IPS-18c (cell line): ENCODE data around the gene FIBP.
"Not testable (repeated sequence)": the region's sequence is repeated elsewhere in the genome, so short reads cannot be mapped to it uniquely, and the experiment has no call there.

Experiments
- H3K4me3 ChIP-seq: 2 replicates; pipeline ENCODE4 v1.7.0; 2013; ENCODE audit warnings: low read depth, mild to moderate bottlenecking, low read length, moderate library complexity; ENCODE audit not compliant: insufficient read depth
- H3K9me3 ChIP-seq: one replicate; pipeline ENCODE4 v1.6.1; 2013; ENCODE audit warnings: mild to moderate bottlenecking, low read length, moderate library complexity; ENCODE audit not compliant: control insufficient read depth, insufficient read depth

Gene FIBP

DNA sequence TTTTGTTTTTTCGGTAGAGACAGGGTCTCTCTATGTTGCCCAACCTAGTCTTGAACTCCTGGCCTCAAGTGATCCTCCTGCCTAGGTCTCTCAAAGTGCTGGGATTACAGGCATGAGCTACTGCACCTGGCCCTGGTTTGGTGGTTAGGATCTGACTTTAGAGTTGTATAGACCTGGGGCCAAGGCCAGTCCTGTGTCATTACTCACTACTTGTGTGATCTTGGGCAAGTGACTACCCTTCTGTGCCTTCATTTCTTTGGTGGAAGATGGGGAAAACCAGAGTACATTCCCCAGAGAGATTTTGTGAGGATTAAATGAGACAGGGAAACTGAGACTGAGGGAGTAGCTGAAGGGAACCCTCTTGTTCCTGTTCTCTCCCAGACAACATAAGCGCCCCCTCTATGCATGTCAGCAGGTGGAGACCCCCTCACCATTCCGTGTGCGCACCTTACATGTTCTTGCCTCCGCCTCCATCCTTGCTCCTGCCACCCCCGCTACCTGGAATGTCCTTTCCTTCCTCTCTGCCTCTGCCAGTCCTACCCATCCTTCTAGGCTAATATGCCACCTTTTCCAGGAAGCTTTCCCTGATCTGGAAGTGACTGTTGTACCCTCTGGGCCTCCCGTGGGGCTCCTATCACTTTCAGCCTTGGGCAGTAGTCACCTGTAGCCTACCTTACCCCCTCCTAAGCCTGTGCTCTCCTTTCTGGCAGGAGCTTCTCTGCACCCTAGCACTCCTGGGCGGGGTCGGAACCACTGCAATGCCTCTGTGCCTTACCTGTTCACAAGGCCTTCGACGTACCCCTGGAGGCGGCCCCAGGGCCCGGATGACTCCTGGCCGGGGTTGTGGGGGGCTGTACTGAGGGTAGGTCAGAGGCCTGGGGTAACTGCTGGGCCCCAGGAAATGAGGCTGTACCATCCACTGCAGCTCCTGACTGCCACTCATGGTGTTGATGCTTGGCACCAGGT lies 8.0 kb upstream of the FIBP start:
- Histone ChIP-seq H3K9me3 (no peaks in the 10 kb centered on the region), H3K4me3 (no peak overlapping the region)

DNA sequence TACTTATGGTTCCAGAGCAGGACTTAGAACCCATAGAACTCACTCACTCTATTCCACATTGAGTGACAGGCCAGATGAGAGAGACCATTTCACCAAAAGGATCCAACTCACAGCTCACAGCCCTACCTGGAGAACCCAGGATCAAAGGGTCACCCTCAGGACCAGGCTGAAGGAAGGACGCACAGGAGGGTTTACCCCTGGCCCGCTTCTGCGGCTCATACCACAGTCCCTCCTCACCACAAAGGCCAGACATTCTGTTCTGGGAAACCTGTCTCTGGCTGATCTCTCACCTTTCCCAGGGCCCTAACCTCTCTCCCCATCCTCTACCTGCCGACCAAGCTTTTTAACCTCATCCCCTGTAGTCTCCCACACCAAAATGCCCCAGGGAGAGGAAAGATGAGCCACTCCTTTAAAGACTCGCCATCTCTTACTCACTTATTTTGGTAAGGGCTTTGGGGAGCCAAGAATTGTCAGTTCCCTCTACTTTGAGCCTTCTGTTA lies 7.3 kb upstream of the FIBP start:
- no peaks in the 10 kb centered on the region for H3K9me3 ChIP-seq
- H3K4me3 ChIP-seq, result no peak overlapping the region

GRCh38 chr11:65894034-65894591 lies 5.8 kb upstream of the FIBP start:
- H3K4me3 ChIP-seq, result no peak overlapping the region

GRCh38 chr11:65892661-65893317 lies 4.5 kb upstream of the FIBP start:
- no peak overlapping the region for H3K4me3 ChIP-seq
- no peaks in the 10 kb centered on the region for H3K9me3 ChIP-seq

More at GRCh38 chr11:65894034-65894591, 5.8 kb upstream of the FIBP start:
- H3K9me3 ChIP-seq, result no peaks in the 10 kb centered on the region

- H3K9me3 ChIP-seq, result not testable (repeated sequence)
- peak overlapping the region; percentile 90; the same call in 1 of the 2 replicates for H3K4me3 ChIP-seq
Measured at GRCh38 chr11:65892137-65892540, 3.9 kb upstream of the FIBP start.

DNA sequence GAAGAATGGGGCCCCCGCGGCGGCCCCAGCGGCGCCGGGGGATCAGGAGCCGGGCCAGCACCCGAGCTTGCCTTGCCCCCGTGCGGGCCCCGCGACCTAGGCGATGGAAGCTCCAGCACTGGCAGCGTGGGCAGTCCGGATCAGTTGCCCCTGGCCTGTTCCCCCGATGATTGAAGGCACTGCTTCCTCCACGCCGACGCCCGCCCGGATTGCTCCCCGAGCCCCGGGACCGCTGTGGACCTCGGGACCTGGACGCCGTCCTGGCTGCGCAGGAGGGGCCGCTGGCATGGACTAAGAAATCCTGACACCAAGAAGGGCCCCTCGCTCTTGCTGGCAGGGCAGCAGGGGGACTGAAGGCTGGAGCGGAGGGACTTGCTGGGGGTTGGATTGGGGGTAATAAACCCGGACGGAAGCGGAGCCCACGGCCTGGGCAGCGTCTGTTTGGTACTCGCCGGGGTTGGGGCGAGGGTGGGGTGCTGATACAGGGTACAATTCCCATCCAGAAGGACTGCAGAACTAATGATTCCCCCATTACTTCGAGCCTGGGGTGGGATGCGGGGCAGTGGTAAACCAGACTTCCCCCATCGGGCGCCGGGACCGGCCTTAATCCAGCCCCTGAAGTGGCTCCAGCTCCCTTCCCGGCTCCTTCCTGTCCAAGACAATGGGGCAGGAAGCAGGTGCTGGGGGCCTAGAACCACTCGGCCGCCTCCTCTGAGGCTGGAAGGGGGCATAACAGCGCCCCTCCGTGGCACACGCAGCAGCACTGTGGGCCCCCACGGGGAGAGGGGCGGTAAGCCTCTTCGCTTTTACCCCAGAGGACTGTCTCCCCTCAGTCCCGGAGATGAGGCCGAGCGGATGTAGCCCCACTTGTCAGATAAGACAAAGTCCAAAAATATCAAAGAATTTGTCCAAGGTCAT lies 3.2 kb upstream of the FIBP start:
- H3K4me3 ChIP-seq, result peak overlapping the region; percentile 90
- H3K9me3 ChIP-seq, result no peaks in the 10 kb centered on the region

DNA sequence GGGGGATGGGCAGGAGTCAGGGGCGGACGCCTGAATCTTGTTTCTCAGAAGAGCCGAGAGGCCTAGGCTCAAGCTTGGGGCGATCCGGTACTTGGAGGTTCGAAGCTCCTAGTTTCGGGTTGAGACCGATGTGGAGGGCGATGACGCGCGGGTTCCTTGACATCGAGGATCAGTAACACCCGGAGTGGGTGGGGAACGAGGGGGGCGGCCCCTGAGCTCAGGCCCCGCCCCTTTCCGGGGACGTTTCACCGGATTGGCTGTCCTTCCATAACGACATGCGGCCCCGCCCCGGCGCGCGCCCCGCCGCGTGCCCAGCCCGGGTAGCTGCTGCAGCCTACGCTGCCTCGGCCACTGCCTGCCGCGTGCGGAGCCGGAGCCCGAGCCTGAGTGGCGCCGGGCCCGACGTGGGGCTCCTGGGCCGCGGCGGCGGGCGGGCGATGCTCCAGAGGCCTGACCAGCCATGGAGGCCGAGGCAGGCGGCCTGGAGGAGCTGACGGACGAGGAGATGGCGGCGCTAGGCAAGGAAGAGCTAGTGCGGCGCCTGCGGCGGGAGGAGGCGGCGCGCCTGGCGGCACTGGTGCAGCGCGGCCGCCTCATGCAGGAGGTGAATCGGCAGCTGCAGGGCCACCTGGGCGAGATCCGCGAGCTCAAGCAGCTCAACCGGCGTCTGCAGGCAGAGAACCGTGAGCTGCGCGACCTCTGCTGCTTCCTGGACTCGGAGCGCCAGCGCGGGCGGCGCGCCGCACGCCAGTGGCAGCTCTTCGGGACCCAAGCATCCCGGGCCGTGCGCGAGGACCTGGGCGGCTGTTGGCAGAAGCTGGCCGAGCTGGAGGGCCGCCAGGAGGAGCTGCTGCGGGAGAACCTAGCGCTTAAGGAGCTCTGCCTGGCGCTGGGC lies 2.3 kb upstream of the FIBP start, which contains the start of gene CCDC85B:
CCDC85B (plus strand) TSS at position 350 of the 895 bp plus-strand sequence; CDS start at position 461, 111 bp downstream.
- Histone ChIP-seq H3K4me3 (peak within 1 kb of the TSS; percentile 90), H3K9me3 (no peaks in the 10 kb centered on the region)

GRCh38 chr11:65887723-65888162 lies 528 bp downstream of the FIBP start:
- Histone ChIP-seq H3K4me3 (peak overlapping the region; percentile 94), H3K9me3 (no peaks in the 10 kb centered on the region)

- H3K9me3 ChIP-seq, result no peaks in the 10 kb centered on the region
Measured at GRCh38 chr11:65886826-65887722, 1.2 kb downstream of the FIBP start.

GRCh38 chr11:65885808-65886536 lies 2.3 kb downstream of the FIBP start:
- Histone ChIP-seq H3K9me3 (no peaks in the 10 kb centered on the region), H3K4me3 (no peak overlapping the region)

More at GRCh38 chr11:65886826-65887722, 1.2 kb downstream of the FIBP start:
- H3K4me3 ChIP-seq, result peak overlapping the region; percentile 94

DNA sequence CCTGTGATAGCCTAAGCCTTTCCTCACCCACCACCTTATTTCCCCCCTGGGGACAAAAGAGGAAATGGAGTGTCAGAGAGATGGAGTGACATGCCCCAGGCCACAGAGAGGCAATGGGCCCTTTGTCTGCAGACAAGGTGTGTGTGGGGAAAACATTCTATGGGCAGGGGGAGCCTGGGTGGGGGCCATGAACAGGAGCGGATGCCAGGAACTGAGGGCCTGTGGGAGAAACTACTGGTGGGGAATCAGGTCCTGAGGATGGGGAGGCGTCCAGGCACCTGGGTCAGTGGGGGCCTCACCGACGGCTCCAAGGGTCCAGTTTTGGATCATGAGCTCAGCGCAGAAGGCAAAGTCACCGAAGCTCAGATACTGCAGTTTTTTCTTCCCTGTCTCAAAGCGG lies 3.0 kb downstream of the FIBP start:
- no peak overlapping the region for H3K4me3 ChIP-seq
- no peaks in the 10 kb centered on the region for H3K9me3 ChIP-seq

GRCh38 chr11:65884716-65885092 lies 3.6 kb downstream of the FIBP start:
- no peaks in the 10 kb centered on the region for H3K9me3 ChIP-seq

DNA sequence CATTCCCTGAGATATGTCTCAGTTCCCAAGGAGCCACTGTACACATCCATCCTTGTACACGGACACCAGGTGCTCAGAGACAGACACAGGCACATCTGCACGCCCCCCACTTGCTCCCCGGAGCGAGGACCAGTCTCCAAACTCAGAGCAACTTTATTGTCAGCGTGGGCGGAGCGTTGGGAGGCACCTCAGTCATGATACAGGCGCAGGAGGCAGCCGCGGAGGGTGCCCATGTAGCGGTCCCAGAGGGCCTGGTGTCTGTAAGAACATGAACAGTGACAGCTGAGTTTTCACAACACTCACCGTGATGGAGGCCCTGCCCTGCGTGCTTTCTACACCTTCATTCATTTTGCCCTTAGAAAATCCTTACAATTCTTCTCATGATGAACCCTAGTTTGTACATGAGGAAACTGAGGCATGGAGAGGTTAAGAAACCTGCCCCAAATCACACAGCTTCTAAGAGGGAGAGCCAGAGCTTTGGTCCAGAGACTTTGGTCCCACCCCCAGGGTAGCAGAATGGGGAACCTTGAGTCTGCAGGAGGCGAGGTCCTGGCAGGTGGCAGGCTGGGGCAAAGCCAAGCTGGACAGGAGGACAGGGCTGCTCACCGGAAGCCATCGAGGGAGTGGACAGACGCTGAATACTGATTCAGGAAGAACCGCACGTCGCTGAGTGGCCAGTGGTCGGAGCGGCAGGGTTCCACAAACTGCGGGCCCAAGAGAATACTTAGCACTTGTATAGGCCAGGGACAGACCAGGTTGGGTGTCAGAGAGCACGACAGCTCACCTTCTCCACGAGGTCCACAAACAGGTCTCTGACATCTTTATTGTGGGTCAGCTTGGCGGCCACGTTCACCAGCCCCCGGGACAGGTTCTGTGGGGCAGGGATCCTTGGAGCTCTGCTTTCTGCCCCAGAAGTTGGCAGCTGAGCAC lies 4.2 kb downstream of the FIBP start:
- Histone ChIP-seq H3K9me3 (no peaks in the 10 kb centered on the region), H3K4me3 (no peak overlapping the region)

More at GRCh38 chr11:65884716-65885092, 3.6 kb downstream of the FIBP start:
- H3K4me3 ChIP-seq, result no peak overlapping the region
